Breast epithelium (tissue), 4 donors: ENCODE data around the gene RMND5A. TPM values are rescaled to one million over a fixed set of nuclear protein-coding genes. Genes with fewer than 3 reads are reported as not detected.
A peak's percentile ranks its signal among the peaks of the same experiment; 100 is the strongest.
"Not testable (repeated sequence)": the region's sequence is repeated elsewhere in the genome, so short reads cannot be mapped to it uniquely, and the experiment has no call there.

Experiments used
- DNase-seq, 2 donors: peaks; one replicate each; pipeline ENCODE4 v3.0.0-alpha.2; 2019; ENCODE audit warnings: low spot score in 2 of 2
- H3K27ac ChIP-seq, 2 donors: fragments of 200-600 bp; sonication (generic) in 1 of 2; one replicate each; pipeline ENCODE4 v1.5.1; 2016 to 2019; ENCODE audit warnings: mild to moderate bottlenecking in 1 of 2
- H3K27me3 ChIP-seq, 2 donors: fragments of 200-600 bp; sonication (generic) in 1 of 2; one replicate each; pipeline versions ENCODE4 v1.5.1 to v1.6.0; 2017 to 2019; ENCODE audit warnings: control low read depth in 1 of 2, mild to moderate bottlenecking in 1 of 2
- H3K36me3 ChIP-seq: fragments of 200-600 bp; one replicate; pipeline ENCODE4 v1.5.1; 2019
- H3K4me1 ChIP-seq, 2 donors: fragments of 200-600 bp; sonication (generic); one replicate each; pipeline ENCODE4 v1.5.1; 2016 to 2019; ENCODE audit warnings: control low read depth in 1 of 2
- H3K4me3 ChIP-seq, 3 donors: fragments of 200-600 bp; sonication (generic); 1 replicate in 2 of 3; 2 replicates in 1 of 3; pipeline ENCODE4 v1.5.1; 2016 to 2019; ENCODE audit warnings: mild to moderate bottlenecking in 3 of 3, moderate library complexity in 2 of 3
- H3K9me3 ChIP-seq, 2 donors: fragments of 200-600 bp; sonication (generic) in 1 of 2; one replicate each; pipeline ENCODE4 v1.5.1; 2016 to 2019; ENCODE audit warnings: control low read depth in 1 of 2
- CTCF ChIP-seq, 3 donors: fragments of 450-650 bp; IDR thresholded peaks; one replicate each; pipeline ENCODE4 v1.5.1; 2016 to 2017; ENCODE audit warnings: antibody characterized with exemption in 3 of 3, mild to moderate bottlenecking in 3 of 3, moderate library complexity in 3 of 3
- POLR2A ChIP-seq: fragments of 450-650 bp; IDR thresholded peaks from one replicate; pipeline ENCODE4 v1.6.1; 2016; ENCODE audit warnings: antibody characterized with exemption, mild to moderate bottlenecking, moderate library complexity
- POLR2AphosphoS5 ChIP-seq, 3 donors: sonication (generic); formaldehyde crosslinking; IDR thresholded peaks; one replicate each; pipeline ENCODE4 v1.6.1; 2017; ENCODE audit warnings: antibody characterized with exemption in 3 of 3
- intact Hi-C: fragments of 100-400 bp; cut with DNase I; formaldehyde crosslinking; loops from one replicate; pipeline ENCODE4 v1.15.1; 2023; ENCODE audit warnings: low total_unique reads
- total RNA-seq, 3 donors: library from RNA; depleted of rRNA; stranded (reverse); fragments of >200 nt; gene quantifications; one replicate each; pipeline ENCODE4 v1.1.0, GENCODE V29; 2016

RMND5A gene
- total RNA-seq, result 10 to 100 TPM; 41.6 to 61.6 (median 44.3) TPM

GRCh38 chr2:86719637-86720539 lies at the start of gene RMND5A:
RMND5A (plus strand) TSS chr2:86720291; CDS start chr2:86720668, 377 bp downstream.
- intact Hi-C loops, H3K4me1 ChIP-seq, H3K27me3 ChIP-seq, H3K9me3 ChIP-seq, H3K36me3 ChIP-seq: not testable (repeated sequence)
- H3K27ac ChIP-seq, result peak within 1 kb of the TSS; percentile 89 to 95
- peak within 1 kb of the TSS; percentile 52 to 89 (median 64) for H3K4me3 ChIP-seq
- TF ChIP-seq POLR2AphosphoS5 (IDR thresholded peaks at IDR 0.05) (peak; percentile 49 to 76 (median 58)), POLR2A (peak; percentile 44)
- peak; percentile 92 to 96 for DNase-seq

- H3K4me1 ChIP-seq, result no peaks in the 10 kb centered on the region
- no peaks in the 10 kb centered on the region for H3K36me3 ChIP-seq
- intact Hi-C loops, result no loop called here
- no peak overlapping the region for H3K27ac ChIP-seq
- TF ChIP-seq CTCF (IDR thresholded peaks at IDR 0.05) (no peak), POLR2A (no peak), POLR2AphosphoS5 (IDR thresholded peaks at IDR 0.05) (no peak)
- no peak overlapping the region for H3K4me3 ChIP-seq
- no peaks in the 10 kb centered on the region for H3K9me3 ChIP-seq
- no peaks in the 10 kb centered on the region for H3K27me3 ChIP-seq
- no peak for DNase-seq
Measured at GRCh38 chr2:86671337-86671981, 48.6 kb upstream of the RMND5A start.

GRCh38 chr2:86672027-86672545 lies 48.0 kb upstream of the RMND5A start:
- H3K27ac ChIP-seq, result no peak overlapping the region

GRCh38 chr2:86673011-86673410 lies 47.1 kb upstream of the RMND5A start:
- Histone ChIP-seq H3K36me3 (no peaks in the 10 kb centered on the region), H3K9me3 (no peaks in the 10 kb centered on the region), H3K4me1 (no peaks in the 10 kb centered on the region), H3K27me3 (no peaks in the 10 kb centered on the region), H3K27ac (no peak overlapping the region), H3K4me3 (no peak overlapping the region)
- TF ChIP-seq CTCF (IDR thresholded peaks at IDR 0.05) (no peak), POLR2AphosphoS5 (IDR thresholded peaks at IDR 0.05) (no peak), POLR2A (no peak)
- intact Hi-C loops, result no loop called here
- no peak for DNase-seq

More at GRCh38 chr2:86672027-86672545, 48.0 kb upstream of the RMND5A start:
- intact Hi-C loops, result no loop called here
- Histone ChIP-seq H3K9me3 (no peaks in the 10 kb centered on the region), H3K4me3 (no peak overlapping the region), H3K36me3 (no peaks in the 10 kb centered on the region), H3K4me1 (no peaks in the 10 kb centered on the region), H3K27me3 (no peaks in the 10 kb centered on the region)
- no peak for TF ChIP-seq CTCF (IDR thresholded peaks at IDR 0.05)
- no peak for TF ChIP-seq POLR2A
- no peak for TF ChIP-seq POLR2AphosphoS5 (IDR thresholded peaks at IDR 0.05)
- no peak for DNase-seq

GRCh38 chr2:86673986-86674670 lies 46.0 kb upstream of the RMND5A start:
- no peaks in the 10 kb centered on the region for H3K4me1 ChIP-seq
- no peak for TF ChIP-seq POLR2A
- no peak for TF ChIP-seq CTCF (IDR thresholded peaks at IDR 0.05)
- TF ChIP-seq POLR2AphosphoS5 (IDR thresholded peaks at IDR 0.05), result no peak
- intact Hi-C loops, result no loop called here
- DNase-seq, result no peak
- H3K4me3 ChIP-seq, result no peak overlapping the region
- H3K36me3 ChIP-seq, result no peaks in the 10 kb centered on the region
- H3K9me3 ChIP-seq, result no peaks in the 10 kb centered on the region
- H3K27me3 ChIP-seq, result no peaks in the 10 kb centered on the region
- H3K27ac ChIP-seq, result no peak overlapping the region
